SHP77 treated with DMSO at 0.1 percent for 48 hours (cell line): Measurements from ENCODE around the gene POPDC2.
"Not testable (repeated sequence)": the region's sequence is repeated elsewhere in the genome, so short reads cannot be mapped to it uniquely, and the experiment has no call there.

ENCODE experiments used
- DNase-seq: peaks from one replicate; lab custom pipeline; 2025; lab: John Stamatoyannopoulos, UW

Gene POPDC2

GRCh38 chr3:119660474-119661440 is at the start of gene POPDC2:
POPDC2 (minus strand) TSS chr3:119660589; CDS start chr3:119660423, 166 bp downstream.
- DNase-seq, result no peak

- DNase-seq, result no peak
These were observed 43.6 kb upstream of the POPDC2 start for GRCh38 chr3:119703820-119704531.

DNA sequence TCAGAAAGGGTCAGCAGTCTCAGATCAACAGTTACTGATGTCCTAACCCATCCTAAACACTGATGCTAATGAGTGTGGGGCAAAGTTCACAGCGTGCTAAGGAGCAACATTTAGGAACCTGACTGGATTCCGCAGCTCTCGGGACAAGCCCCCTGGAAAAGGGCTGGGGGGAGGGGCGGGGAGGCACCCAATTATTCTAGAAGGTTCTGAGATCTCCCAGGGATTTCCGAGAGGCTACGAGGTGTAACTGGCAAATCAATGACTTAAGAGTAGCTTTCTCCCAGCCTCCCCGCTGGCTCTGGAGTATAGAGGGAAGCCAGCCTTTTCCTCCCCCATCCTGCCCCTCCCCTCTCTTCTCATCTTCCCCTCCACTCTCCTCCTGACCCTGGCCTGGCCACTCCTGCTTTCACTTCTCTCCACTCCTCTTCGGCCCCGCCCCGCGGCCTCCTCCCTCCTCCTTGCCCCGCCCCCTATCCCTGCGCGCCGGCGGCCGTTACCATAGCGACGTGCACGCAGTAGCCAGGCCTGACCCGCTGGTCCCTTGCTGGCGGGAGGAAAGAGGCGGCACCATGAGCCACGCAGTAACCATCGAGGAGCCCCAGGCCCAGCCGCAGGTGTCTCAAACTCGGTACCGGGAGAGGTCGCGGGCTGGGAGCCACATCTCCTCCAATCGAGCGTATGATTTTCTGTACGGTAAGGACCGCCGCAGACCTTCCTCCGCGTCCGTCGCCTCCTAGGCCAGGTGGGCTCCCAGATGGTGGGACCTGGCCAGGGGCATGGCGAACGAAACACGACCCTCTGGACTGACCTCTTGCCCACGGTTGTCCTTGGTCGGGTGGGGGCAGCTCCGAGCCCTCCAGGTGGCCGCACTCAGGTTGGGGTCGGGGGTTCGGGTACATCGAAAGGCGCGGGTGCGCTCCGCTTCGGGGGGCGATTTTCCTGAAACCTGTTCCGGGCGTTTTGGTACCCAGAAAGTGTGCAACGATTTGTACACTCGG is 42.4 kb upstream of the POPDC2 start, which contains the start of gene CFAP91:
Gene CFAP91, plus strand, starts transcription at position 493 of the 998 bp plus-strand sequence. Its CDS starts 77 bp downstream, at position 570.
- no peak for DNase-seq

GRCh38 chr3:119700920-119701734 is 40.7 kb upstream of the POPDC2 start:
- no peak for DNase-seq

GRCh38 chr3:119700269-119700919 is 40.0 kb upstream of the POPDC2 start:
- DNase-seq, result no peak

GRCh38 chr3:119697394-119697793 is 37.0 kb upstream of the POPDC2 start:
- no peak for DNase-seq

DNA sequence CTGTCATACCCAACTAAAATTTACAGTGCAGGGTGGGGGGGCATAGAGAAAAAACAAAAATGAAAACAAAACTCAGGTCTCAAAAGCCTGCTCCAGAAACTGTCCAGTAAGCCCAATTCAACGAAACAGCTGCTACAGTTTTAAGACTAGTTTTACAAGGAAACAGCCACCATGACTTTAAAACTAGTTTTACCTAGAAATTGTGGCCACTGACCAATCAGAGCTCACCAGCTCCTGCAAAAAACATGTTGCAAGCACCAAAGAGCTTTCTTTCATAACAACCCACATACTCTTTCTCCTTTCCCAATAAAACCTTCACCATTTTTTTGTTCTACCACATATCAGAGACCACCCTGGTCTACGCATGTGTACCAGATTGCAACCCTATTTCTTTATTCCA is 35.1 kb upstream of the POPDC2 start:
- no peak for DNase-seq

DNA sequence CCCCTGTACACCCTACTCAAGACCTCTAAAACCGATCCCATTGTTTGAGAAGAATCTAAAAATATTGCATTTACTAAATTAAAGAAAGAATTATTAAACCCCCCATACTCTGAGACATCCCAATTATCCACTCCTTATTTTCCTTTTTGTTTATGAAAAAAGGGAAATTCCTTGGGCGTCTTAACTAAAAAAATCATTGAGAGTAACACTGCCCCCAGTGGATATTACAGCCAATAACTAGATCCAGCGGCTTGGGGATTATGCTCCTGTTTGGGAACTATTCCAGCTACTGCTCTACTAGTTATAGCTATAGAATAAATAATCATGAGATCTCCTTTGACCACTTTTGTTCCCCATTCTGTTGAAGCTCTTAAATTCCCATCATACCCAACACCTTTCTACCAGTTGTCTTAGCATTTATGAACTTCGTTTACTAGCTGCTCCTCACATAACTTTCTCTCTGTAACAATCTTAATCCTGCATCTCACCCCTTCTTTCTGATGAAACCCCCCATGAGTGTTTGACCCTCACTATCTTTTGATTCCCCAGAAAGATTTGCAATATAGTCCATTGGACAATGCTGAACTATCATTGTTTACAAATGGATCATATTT is 29.8 kb upstream of the POPDC2 start:
- DNase-seq, result no peak

- DNase-seq, result no peak
These were observed 23.0 kb upstream of the POPDC2 start for GRCh38 chr3:119683421-119683820.

GRCh38 chr3:119681279-119681678 is 20.9 kb upstream of the POPDC2 start:
- no peak for DNase-seq

DNA sequence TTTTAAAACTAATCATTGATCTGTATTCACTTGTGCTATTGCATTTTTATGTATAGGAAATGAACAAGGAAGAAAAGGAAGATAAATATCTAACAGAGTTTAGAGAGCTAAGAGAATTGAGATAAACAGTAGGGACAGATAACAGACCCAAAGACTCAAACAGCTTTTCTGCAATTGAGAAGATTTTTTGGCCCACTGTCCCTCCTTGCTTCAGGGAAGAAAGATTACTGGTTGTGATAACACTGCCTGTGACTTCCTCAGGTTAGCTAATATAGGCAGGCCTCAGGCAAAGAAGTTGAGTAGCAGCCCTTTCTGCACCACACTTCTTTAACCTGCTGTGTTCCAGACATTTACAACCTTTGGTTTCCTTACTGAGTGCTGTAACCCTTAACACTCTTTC is 19.5 kb upstream of the POPDC2 start:
- DNase-seq, result no peak

GRCh38 chr3:119678209-119678608 is 17.8 kb upstream of the POPDC2 start:
- not testable (repeated sequence) for DNase-seq

GRCh38 chr3:119677641-119677934 is 17.2 kb upstream of the POPDC2 start:
- DNase-seq, result no peak

DNA sequence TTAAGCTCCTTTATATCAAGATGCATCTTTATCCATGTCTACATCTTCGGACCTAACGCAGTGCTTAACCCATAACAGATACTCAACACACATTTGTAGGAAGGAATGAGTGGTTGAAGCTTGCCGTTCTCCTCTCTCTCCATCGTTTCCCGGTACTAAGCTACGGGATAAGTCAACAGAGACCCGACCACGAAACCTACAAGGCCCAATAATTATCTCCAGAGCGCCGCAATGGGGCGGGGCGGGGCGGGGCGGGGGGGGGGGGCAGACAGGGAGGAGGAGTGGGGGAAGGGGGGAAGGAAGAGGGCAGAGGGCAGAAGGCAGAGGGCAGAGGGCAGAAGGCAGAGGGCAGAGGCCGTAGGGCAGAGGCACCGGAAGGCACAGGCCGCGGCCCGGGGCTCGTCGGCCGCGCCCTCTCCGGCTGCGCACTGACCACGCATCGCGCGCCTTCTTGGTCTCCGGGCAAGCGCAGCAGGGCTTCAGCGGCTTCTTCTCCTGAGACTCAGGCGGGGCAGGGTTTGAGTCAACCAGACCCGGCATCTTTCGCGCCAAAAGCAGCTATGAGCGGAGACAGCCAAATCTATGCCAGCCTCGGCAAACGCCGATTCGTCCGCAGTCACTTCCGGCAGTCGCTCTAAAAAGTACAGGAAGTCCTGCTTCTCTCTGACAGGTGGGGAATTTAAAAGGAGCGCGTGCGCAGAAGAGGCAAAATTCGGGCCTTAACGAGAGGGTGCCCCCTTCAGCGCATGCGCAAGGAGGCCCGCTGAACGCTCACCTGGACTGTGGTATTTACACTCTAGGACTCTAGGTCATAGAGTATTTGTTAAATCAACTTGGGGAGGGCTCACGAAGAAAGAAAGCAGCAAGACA is 16.6 kb upstream of the POPDC2 start, which contains the start of gene COX17:
Gene COX17, minus strand, starts transcription at position 636 of the 870 bp plus-strand sequence. Its CDS starts 96 bp downstream, at position 540.
- DNase-seq, result peak; percentile 94

GRCh38 chr3:119676020-119676419 is 15.6 kb upstream of the POPDC2 start:
- no peak for DNase-seq

- no peak for DNase-seq
These were observed 14.9 kb upstream of the POPDC2 start for GRCh38 chr3:119675188-119675874.

DNA sequence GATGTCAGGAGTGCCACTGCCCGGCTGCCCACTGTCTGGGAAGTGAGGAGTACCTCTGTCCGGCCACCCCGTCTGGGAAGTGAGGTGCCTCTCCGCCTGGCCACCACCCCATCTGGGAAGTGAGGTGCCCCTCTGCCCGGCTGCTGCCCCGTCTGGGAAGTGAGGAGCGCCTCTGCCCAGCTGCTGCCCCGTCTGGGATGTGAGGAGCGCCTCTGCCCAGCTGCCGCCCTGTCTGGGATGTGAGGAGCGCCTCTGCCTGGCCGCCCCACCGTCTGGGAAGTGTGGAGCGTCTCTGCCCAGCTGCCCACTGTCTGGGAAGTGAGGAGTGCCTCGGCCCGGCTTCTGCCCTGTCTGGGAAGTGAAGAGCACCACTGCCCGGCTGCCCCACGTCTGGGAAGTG is 13.5 kb upstream of the POPDC2 start:
- no peak for DNase-seq

DNA sequence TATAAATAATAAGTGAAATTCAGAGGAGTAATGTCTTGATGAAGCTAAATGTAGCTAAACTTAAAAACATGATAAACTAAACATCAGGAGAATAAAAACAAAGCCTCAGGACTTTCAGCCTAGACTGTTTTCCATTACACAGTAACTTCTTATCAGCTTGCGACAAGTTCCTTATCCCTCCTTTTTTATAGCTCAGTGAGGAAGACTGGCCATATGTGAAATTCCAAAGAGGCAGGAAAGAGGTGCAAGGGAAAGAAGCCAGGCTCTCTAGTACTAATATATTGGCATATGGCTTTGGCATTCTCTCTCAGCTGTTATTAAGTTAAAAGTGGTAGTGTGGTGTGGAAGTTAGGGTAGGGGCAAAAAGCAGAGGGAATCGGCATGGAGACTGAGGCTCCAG is 12.4 kb upstream of the POPDC2 start:
- no peak for DNase-seq
